Ishikawa (cell line): Measurements from ENCODE around the gene FN3K.

Experiments used
- CEBPB ChIP-seq: IDR thresholded peaks from 2 replicates; pipeline ENCODE4 v1.6.1; 2012
- CREB1 ChIP-seq: IDR thresholded peaks from 2 replicates; pipeline ENCODE4 v1.6.1; 2012; ENCODE audit warnings: low read depth
- EGR1 ChIP-seq: IDR thresholded peaks from 2 replicates; pipeline ENCODE4 v1.6.1; 2012
- EP300 ChIP-seq: IDR thresholded peaks from 2 replicates; pipeline ENCODE4 v1.6.1; 2012; ENCODE audit warnings: borderline replicate concordance
- FOXM1 ChIP-seq: IDR thresholded peaks from 2 replicates; pipeline ENCODE4 v1.6.1; 2012; ENCODE audit warnings: low read depth, borderline replicate concordance
- MAX ChIP-seq: IDR thresholded peaks from 2 replicates; pipeline ENCODE4 v1.6.1; 2012
- NFIC ChIP-seq: IDR thresholded peaks from 2 replicates; pipeline ENCODE4 v1.6.1; 2012
- RAD21 ChIP-seq: IDR thresholded peaks from 2 replicates; pipeline ENCODE4 v1.6.1; 2012; ENCODE audit warnings: low read depth
- REST ChIP-seq: IDR thresholded peaks from 2 replicates; pipeline ENCODE4 v1.6.1; 2012; ENCODE audit warnings: low read depth, mild to moderate bottlenecking
- TAF1 ChIP-seq: IDR thresholded peaks from 2 replicates; pipeline ENCODE4 v1.6.1; 2012; ENCODE audit warnings: low read depth, mild to moderate bottlenecking
- TCF12 ChIP-seq: IDR thresholded peaks from 2 replicates; pipeline ENCODE4 v1.6.1; 2012; ENCODE audit warnings: low read depth
- TEAD4 ChIP-seq: IDR thresholded peaks from 2 replicates; pipeline ENCODE4 v1.6.1; 2012
- USF1 ChIP-seq: IDR thresholded peaks from 2 replicates; pipeline ENCODE4 v1.6.1; 2012
- YY1 ChIP-seq: IDR thresholded peaks from 2 replicates; pipeline ENCODE4 v1.6.1; 2012; ENCODE audit warnings: low read depth
- ZBTB7A ChIP-seq: IDR thresholded peaks from 2 replicates; pipeline ENCODE4 v1.6.1; 2012; ENCODE audit warnings: low read depth

Gene FN3K

GRCh38 chr17:82790391-82790790 is 55.0 kb downstream of the FN3K start:
- no peak for TF ChIP-seq TEAD4
- TF ChIP-seq TAF1 = no peak
- no peak for TF ChIP-seq FOXM1
- TF ChIP-seq NFIC = no peak
- TF ChIP-seq CREB1 = no peak
- no peak for TF ChIP-seq ZBTB7A

- TF ChIP-seq FOXM1 = no peak
- TF ChIP-seq ZBTB7A = 0 out of 2 replicates have a peak, but pooled peaks have one; percentile 32
- no peak for TF ChIP-seq YY1
- TF ChIP-seq REST = no peak
- no peak for TF ChIP-seq RAD21
- no peak for TF ChIP-seq CEBPB
- TF ChIP-seq NFIC = no peak
- no peak for TF ChIP-seq TAF1
- TF ChIP-seq TEAD4 = peak; percentile 84
- TF ChIP-seq USF1 = peak; percentile 40; the same call in 1 of the 2 replicates
- peak; percentile 48 for TF ChIP-seq CREB1
- TF ChIP-seq EGR1 = no peak
- TF ChIP-seq EP300 = peak; percentile 30; the same call in 1 of the 2 replicates
- TF ChIP-seq TCF12 = peak; percentile 46; the same call in 1 of the 2 replicates
- peak; percentile 98 for TF ChIP-seq MAX
These were observed 56.1 kb downstream of the FN3K start for GRCh38 chr17:82791532-82791931.

- TF ChIP-seq USF1 (no peak), CREB1 (no peak), REST (no peak), RAD21 (no peak), ZBTB7A (no peak), TCF12 (no peak), TEAD4 (no peak), MAX (no peak), CEBPB (no peak), TAF1 (no peak)
These were observed 58.7 kb downstream of the FN3K start for GRCh38 chr17:82793974-82794630.

- TF ChIP-seq YY1 (no peak), ZBTB7A (no peak), TEAD4 (no peak), CEBPB (no peak), TCF12 (no peak), RAD21 (no peak), TAF1 (no peak), EGR1 (no peak), NFIC (no peak), CREB1 (no peak), USF1 (no peak), FOXM1 (no peak), MAX (no peak), REST (no peak), EP300 (no peak)
These were observed 59.5 kb downstream of the FN3K start for GRCh38 chr17:82794781-82795482.
